GM18870 (cell line): ENCODE results near the gene EEF1B2.

Source experiments
- ATAC-seq: cut with Tn5 transposase; IDR thresholded peaks from one replicate; pipeline ENCODE4 v1.9.1; 2021; ENCODE audit warnings: moderate library complexity; ENCODE audit not compliant: unreplicated experiment

EEF1B2 gene

DNA sequence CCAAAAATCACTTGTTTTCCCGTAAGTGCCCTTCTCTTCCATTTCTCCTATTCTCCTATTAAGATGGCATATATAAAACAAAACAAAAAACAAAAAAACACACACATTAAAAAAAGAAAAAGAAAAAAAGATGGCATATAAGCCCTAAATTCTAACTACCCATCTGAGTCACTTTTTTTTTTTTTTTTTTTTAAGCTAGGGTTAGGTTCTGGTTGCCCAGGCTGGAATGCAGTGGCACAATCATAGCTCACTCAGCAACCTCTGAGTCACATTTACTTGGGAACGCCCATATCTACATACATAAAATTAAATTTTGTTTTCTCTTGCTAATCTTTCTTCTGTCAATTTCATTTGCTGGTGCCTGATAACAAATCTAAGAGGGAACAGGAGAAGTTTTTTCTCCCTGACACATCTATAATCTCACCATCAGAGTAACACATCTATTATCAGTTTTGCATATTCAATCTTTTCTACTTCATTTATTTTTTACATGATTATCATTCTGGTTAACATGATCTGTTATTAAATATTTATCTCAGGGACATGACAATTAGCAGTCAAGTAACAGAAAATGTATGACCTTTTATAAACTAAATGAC is 52.1 kb downstream of the EEF1B2 start:
- ATAC-seq, result no peak
